ENCODE results near the gene PDPR. TPM values are rescaled to one million over a fixed set of nuclear protein-coding genes. Genes with fewer than 3 reads are reported as not detected.
"Not testable (repeated sequence)": the region's sequence is repeated elsewhere in the genome, so short reads cannot be mapped to it uniquely, and the experiment has no call there.

The PDPR gene
- total RNA-seq, 2 donors from 2014 or later: 9.6 to 14.3 TPM

GRCh38 chr16:70089289-70089688 lies 24.8 kb upstream of the PDPR start:
- H3K4me3 ChIP-seq; H3K27ac ChIP-seq; intact Hi-C loops (cut with DNase I); DNase-seq; ATAC-seq; H3K9me3 ChIP-seq; H3K36me3 ChIP-seq (replicated peaks in 1 of 2; ENCODE audit: insufficient read depth in 1 of 2, low read depth in 2 of 2); H3K27me3 ChIP-seq; H3K4me1 ChIP-seq: not testable (repeated sequence)
- WGBS, 2 donors: 77 to 90% methylated on average over 5 to 6 of the region's 6 CpGs

- peak in 2 of 4 donors; percentile 21 to 22 for DNase-seq
- WGBS, 2 donors: 24 to 33% methylated on average over 3 to 4 of the region's 4 CpGs
- intact Hi-C loops (cut with DNase I); H3K9me3 ChIP-seq; H3K4me3 ChIP-seq; H3K36me3 ChIP-seq (replicated peaks in 1 of 2; ENCODE audit: insufficient read depth in 1 of 2, low read depth in 2 of 2); ATAC-seq; H3K27ac ChIP-seq; H3K4me1 ChIP-seq; H3K27me3 ChIP-seq: not testable (repeated sequence)
Measured at GRCh38 chr16:70091104-70091503, 23.0 kb upstream of the PDPR start.

- H3K27me3 ChIP-seq; H3K9me3 ChIP-seq; H3K27ac ChIP-seq; H3K4me3 ChIP-seq; ATAC-seq; H3K36me3 ChIP-seq (replicated peaks in 1 of 2; ENCODE audit: insufficient read depth in 1 of 2, low read depth in 2 of 2); DNase-seq; intact Hi-C loops (cut with DNase I); H3K4me1 ChIP-seq: not testable (repeated sequence)
- WGBS, 2 donors: 88% methylated on average over 1 of the region's 1 CpG
Measured at GRCh38 chr16:70094096-70094495, 20.0 kb upstream of the PDPR start.

GRCh38 chr16:70109583-70110279 lies 4.4 kb upstream of the PDPR start:
- H3K4me1 ChIP-seq; H3K27ac ChIP-seq; ATAC-seq; H3K4me3 ChIP-seq; H3K9me3 ChIP-seq; DNase-seq; intact Hi-C loops (cut with DNase I); H3K27me3 ChIP-seq; H3K36me3 ChIP-seq (replicated peaks in 1 of 2; ENCODE audit: insufficient read depth in 1 of 2, low read depth in 2 of 2): not testable (repeated sequence)
- 87 to 89% methylated on average over 14 to 15 of the region's 15 CpGs for WGBS, 2 donors

GRCh38 chr16:70112162-70112561 lies 2.0 kb upstream of the PDPR start:
- H3K4me3 ChIP-seq; H3K4me1 ChIP-seq; intact Hi-C loops (cut with DNase I); H3K9me3 ChIP-seq; H3K27me3 ChIP-seq; ATAC-seq; DNase-seq; H3K27ac ChIP-seq; H3K36me3 ChIP-seq (replicated peaks in 1 of 2; ENCODE audit: insufficient read depth in 1 of 2, low read depth in 2 of 2): not testable (repeated sequence)
- 80 to 87% methylated on average over 5 to 6 of the region's 6 CpGs for WGBS, 2 donors

- H3K4me1 ChIP-seq; H3K36me3 ChIP-seq (replicated peaks in 1 of 2; ENCODE audit: insufficient read depth in 1 of 2, low read depth in 2 of 2); H3K4me3 ChIP-seq; H3K27me3 ChIP-seq; H3K9me3 ChIP-seq; intact Hi-C loops (cut with DNase I); DNase-seq: not testable (repeated sequence)
- peak overlapping the region in 3 of 4 donors; percentile 56 to 81 (median 74) for H3K27ac ChIP-seq
- ATAC-seq: peak; percentile 38
- WGBS, 2 donors: 0 to 17% methylated on average over 1 to 2 of the region's 15 CpGs
Measured at GRCh38 chr16:70113599-70113981, 542 bp upstream of the PDPR start.

- H3K4me3 ChIP-seq; ATAC-seq; H3K36me3 ChIP-seq (replicated peaks in 1 of 2; ENCODE audit: insufficient read depth in 1 of 2, low read depth in 2 of 2); H3K27me3 ChIP-seq; DNase-seq; H3K4me1 ChIP-seq; H3K27ac ChIP-seq; intact Hi-C loops (cut with DNase I); H3K9me3 ChIP-seq: not testable (repeated sequence)
- 75 to 84% methylated on average over 6 of the region's 6 CpGs for WGBS, 2 donors
Measured at GRCh38 chr16:70118354-70118753, 4.2 kb downstream of the PDPR start.

GRCh38 chr16:70118776-70119175 lies 4.6 kb downstream of the PDPR start:
- H3K9me3 ChIP-seq; H3K4me3 ChIP-seq; H3K27me3 ChIP-seq; DNase-seq; ATAC-seq; H3K27ac ChIP-seq; intact Hi-C loops (cut with DNase I); H3K36me3 ChIP-seq (replicated peaks in 1 of 2; ENCODE audit: insufficient read depth in 1 of 2, low read depth in 2 of 2); H3K4me1 ChIP-seq: not testable (repeated sequence)
- WGBS, 2 donors: 96% methylated on average over 3 of the region's 3 CpGs; no CpG with 5 or more reads in 1 of the 2 donors

GRCh38 chr16:70120398-70120797 lies 6.3 kb downstream of the PDPR start:
- H3K4me1 ChIP-seq: not testable (repeated sequence)
- 87 to 88% methylated on average over 8 of the region's 8 CpGs for WGBS, 2 donors

GRCh38 chr16:70123822-70124221 lies 9.7 kb downstream of the PDPR start:
- DNase-seq; H3K27me3 ChIP-seq; intact Hi-C loops (cut with DNase I); ATAC-seq; H3K9me3 ChIP-seq; H3K4me3 ChIP-seq; H3K27ac ChIP-seq; H3K4me1 ChIP-seq: not testable (repeated sequence)
- 87 to 91% methylated on average over 14 of the region's 14 CpGs for WGBS, 2 donors
- H3K36me3 ChIP-seq (replicated peaks in 1 of 2; ENCODE audit: insufficient read depth in 1 of 2, low read depth in 2 of 2): peaks cover 0 to 21% of the 10 kb centered on the region in 2 donors

More at GRCh38 chr16:70120398-70120797, 6.3 kb downstream of the PDPR start:
- H3K27me3 ChIP-seq; H3K4me3 ChIP-seq; H3K27ac ChIP-seq; ATAC-seq; H3K9me3 ChIP-seq; DNase-seq; intact Hi-C loops (cut with DNase I): not testable (repeated sequence)
- H3K36me3 ChIP-seq (replicated peaks in 1 of 2; ENCODE audit: insufficient read depth in 1 of 2, low read depth in 2 of 2): peaks cover 0 to 10% of the 10 kb centered on the region in 2 donors

- H3K4me3 ChIP-seq; intact Hi-C loops (cut with DNase I); H3K27ac ChIP-seq; H3K27me3 ChIP-seq; ATAC-seq; DNase-seq; H3K9me3 ChIP-seq; H3K4me1 ChIP-seq: not testable (repeated sequence)
- WGBS, 2 donors: 90 to 97% methylated on average over 11 of the region's 11 CpGs
- H3K36me3 ChIP-seq (replicated peaks in 1 of 2; ENCODE audit: insufficient read depth in 1 of 2, low read depth in 2 of 2): peaks cover 0 to 39% of the 10 kb centered on the region in 2 donors
Measured at GRCh38 chr16:70126226-70126625, 12.1 kb downstream of the PDPR start.

GRCh38 chr16:70127706-70128105 lies 13.6 kb downstream of the PDPR start:
- DNase-seq; H3K27me3 ChIP-seq; H3K27ac ChIP-seq; intact Hi-C loops (cut with DNase I); H3K4me1 ChIP-seq; H3K4me3 ChIP-seq; H3K9me3 ChIP-seq; ATAC-seq: not testable (repeated sequence)
- peaks cover 0 to 41% of the 10 kb centered on the region in 2 donors for H3K36me3 ChIP-seq (replicated peaks in 1 of 2; ENCODE audit: insufficient read depth in 1 of 2, low read depth in 2 of 2)
- WGBS, 2 donors: 77 to 83% methylated on average over 3 to 5 of the region's 5 CpGs
